ENCODE measurements around the gene IGSF8. TPM values are rescaled to one million over a fixed set of nuclear protein-coding genes. Genes with fewer than 3 reads are reported as not detected.
"Not testable (repeated sequence)": the region's sequence is repeated elsewhere in the genome, so short reads cannot be mapped to it uniquely, and the experiment has no call there.

Gene IGSF8
- total RNA-seq, 1 experiment from 2014 or later: 15.8 TPM

DNA sequence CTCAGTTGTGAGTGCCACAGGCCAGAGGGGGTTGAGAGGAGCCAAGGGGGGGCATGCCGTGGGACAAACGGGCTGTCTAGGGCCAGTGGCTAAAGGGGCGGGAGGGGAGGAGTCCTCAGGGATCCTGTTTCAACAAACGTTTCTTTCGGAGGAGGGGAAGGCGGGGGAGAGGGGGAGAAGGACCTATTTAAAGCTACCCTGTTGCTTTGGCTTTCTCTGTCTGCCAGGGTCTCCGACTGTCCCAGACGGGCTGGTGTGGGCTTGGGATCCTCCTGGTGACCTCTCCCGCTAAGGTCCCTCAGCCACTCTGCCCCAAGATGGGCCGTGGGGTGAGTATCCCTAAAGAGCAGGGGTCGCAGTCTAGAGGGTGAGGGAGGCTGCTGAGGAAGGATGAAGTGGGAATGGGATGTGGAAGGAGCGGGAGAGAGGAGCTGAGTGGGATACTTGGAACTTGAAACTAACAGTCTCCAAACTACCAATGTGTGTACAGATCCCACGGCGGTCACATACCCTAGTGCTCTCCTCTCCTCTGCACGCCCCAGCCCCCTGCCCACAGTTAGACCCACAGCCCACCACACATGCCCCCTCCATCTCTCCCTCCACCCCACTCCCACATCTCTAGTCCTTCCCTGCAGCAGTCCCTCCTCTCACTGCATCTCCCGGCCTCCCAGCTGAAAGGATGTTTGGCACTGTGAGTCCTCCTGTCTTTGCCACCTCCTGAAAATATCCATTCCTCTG lies 17.3 kb upstream of the IGSF8 start, which contains the start of gene ATP1A2:
TSS of gene ATP1A2 (plus strand) at position 215 of the 738 bp plus-strand sequence. CDS start at position 318, 103 bp downstream.
- no peaks in the 10 kb centered on the region for H4K20me1 ChIP-seq (ENCODE audit: insufficient read depth, low read depth, low read length)
- H3K36me3 ChIP-seq (ENCODE audit: insufficient read depth, low read length): no peaks in the 10 kb centered on the region
- H3K9me3 ChIP-seq (ENCODE audit: low read length): no peaks in the 10 kb centered on the region
- H3K27me3 ChIP-seq (ENCODE audit: low read length): no peaks in the 10 kb centered on the region
- H3K9me2 ChIP-seq (replicated peaks; ENCODE audit: insufficient read depth, low read length): no peaks in the 10 kb centered on the region
- H3K4me1 ChIP-seq (ENCODE audit: low read length): no peaks in the 10 kb centered on the region
- no peak within 1 kb of the TSS for H3K4me2 ChIP-seq (ENCODE audit: low read depth, low read length, poor library complexity, severe bottlenecking)
- no peaks in the 10 kb centered on the region for H3K79me2 ChIP-seq (ENCODE audit: low read length)
- H3K27ac ChIP-seq (ENCODE audit: low read length): no peak within 1 kb of the TSS
- H2AFZ ChIP-seq (ENCODE audit: low read length): no peak within 1 kb of the TSS
- no peak for DNase-seq
- no peak within 1 kb of the TSS for H3K4me3 ChIP-seq (ENCODE audit: low read length)
- H3K9ac ChIP-seq (ENCODE audit: low read length): no peak within 1 kb of the TSS

DNA sequence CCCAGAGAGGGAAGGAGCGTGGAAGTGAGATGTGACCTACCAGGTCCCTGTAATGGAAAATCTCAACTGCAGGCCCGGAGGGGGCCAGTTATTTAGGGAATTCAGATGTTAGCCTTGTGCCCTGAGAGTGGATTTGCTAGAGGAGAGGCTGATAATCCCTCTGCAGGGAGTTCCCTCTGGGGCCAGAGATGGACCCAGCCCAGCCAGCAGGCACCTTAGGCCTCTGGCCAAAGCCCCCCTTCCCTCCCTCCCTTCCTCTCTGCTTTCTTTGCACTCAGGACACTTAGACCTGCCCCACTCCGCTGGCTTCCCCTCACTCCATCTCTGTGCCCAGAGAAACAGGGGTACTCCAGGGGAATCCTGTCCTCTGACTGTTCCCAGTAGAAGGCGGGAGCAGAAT lies 15.7 kb upstream of the IGSF8 start:
- Histone ChIP-seq H3K27ac (ENCODE audit: low read length) (no peak overlapping the region), H3K4me3 (ENCODE audit: low read length) (no peak overlapping the region), H3K9me3 (ENCODE audit: low read length) (no peaks in the 10 kb centered on the region), H3K9me2 (replicated peaks; ENCODE audit: insufficient read depth, low read length) (no peaks in the 10 kb centered on the region), H3K27me3 (ENCODE audit: low read length) (no peaks in the 10 kb centered on the region), H3K4me2 (ENCODE audit: low read depth, low read length, poor library complexity, severe bottlenecking) (no peak overlapping the region), H3K79me2 (ENCODE audit: low read length) (no peaks in the 10 kb centered on the region), H2AFZ (ENCODE audit: low read length) (no peak overlapping the region), H3K36me3 (ENCODE audit: insufficient read depth, low read length) (no peaks in the 10 kb centered on the region), H3K4me1 (ENCODE audit: low read length) (no peaks in the 10 kb centered on the region), H3K9ac (ENCODE audit: low read length) (no peak overlapping the region), H4K20me1 (ENCODE audit: insufficient read depth, low read depth, low read length) (no peaks in the 10 kb centered on the region)
- no peak for DNase-seq

GRCh38 chr1:160113407-160113806 lies 15.0 kb upstream of the IGSF8 start:
- no peaks in the 10 kb centered on the region for H3K36me3 ChIP-seq (ENCODE audit: insufficient read depth, low read length)
- DNase-seq: no peak
- no peaks in the 10 kb centered on the region for H3K9me3 ChIP-seq (ENCODE audit: low read length)
- H3K4me1 ChIP-seq (ENCODE audit: low read length): no peaks in the 10 kb centered on the region
- no peaks in the 10 kb centered on the region for H3K27me3 ChIP-seq (ENCODE audit: low read length)
- H3K4me2 ChIP-seq (ENCODE audit: low read depth, low read length, poor library complexity, severe bottlenecking): no peak overlapping the region
- no peak overlapping the region for H3K4me3 ChIP-seq (ENCODE audit: low read length)
- H4K20me1 ChIP-seq (ENCODE audit: insufficient read depth, low read depth, low read length): no peaks in the 10 kb centered on the region
- no peak overlapping the region for H2AFZ ChIP-seq (ENCODE audit: low read length)
- no peaks in the 10 kb centered on the region for H3K9me2 ChIP-seq (replicated peaks; ENCODE audit: insufficient read depth, low read length)
- no peak overlapping the region for H3K27ac ChIP-seq (ENCODE audit: low read length)
- H3K79me2 ChIP-seq (ENCODE audit: low read length): no peaks in the 10 kb centered on the region
- H3K9ac ChIP-seq (ENCODE audit: low read length): no peak overlapping the region

DNA sequence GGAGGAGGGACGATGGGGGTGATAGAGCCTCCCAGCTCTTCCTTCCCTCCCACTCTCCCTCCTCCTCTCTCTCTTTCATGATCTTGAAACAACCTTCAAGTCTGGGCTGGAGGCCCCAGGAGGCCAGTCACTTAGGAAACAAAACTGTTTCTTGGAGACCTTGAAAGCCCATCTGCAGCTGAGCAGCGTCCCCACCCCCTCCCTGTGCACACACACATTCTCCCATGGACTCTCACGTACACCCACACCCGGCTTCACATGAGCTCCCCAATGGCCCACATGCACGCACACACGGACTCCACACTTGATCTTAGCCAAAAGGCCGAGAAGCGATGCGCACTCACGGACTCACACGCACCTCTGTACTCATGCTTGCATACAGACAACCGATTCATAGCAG lies 13.9 kb upstream of the IGSF8 start:
- no peak overlapping the region for H3K4me3 ChIP-seq (ENCODE audit: low read length)

GRCh38 chr1:160111462-160111861 lies 13.0 kb upstream of the IGSF8 start:
- H3K4me3 ChIP-seq (ENCODE audit: low read length); H3K36me3 ChIP-seq (ENCODE audit: insufficient read depth, low read length); H3K9me2 ChIP-seq (replicated peaks; ENCODE audit: insufficient read depth, low read length); H3K4me2 ChIP-seq (ENCODE audit: low read depth, low read length, poor library complexity, severe bottlenecking); H2AFZ ChIP-seq (ENCODE audit: low read length); H3K79me2 ChIP-seq (ENCODE audit: low read length); H3K27me3 ChIP-seq (ENCODE audit: low read length); H3K27ac ChIP-seq (ENCODE audit: low read length); H3K9ac ChIP-seq (ENCODE audit: low read length); H3K4me1 ChIP-seq (ENCODE audit: low read length); H4K20me1 ChIP-seq (ENCODE audit: insufficient read depth, low read depth, low read length); DNase-seq; H3K9me3 ChIP-seq (ENCODE audit: low read length): not testable (repeated sequence)

More for the DNA sequence above, 13.9 kb upstream of the IGSF8 start:
- Histone ChIP-seq H2AFZ (ENCODE audit: low read length) (no peak overlapping the region), H3K4me1 (ENCODE audit: low read length) (no peaks in the 10 kb centered on the region), H3K79me2 (ENCODE audit: low read length) (no peaks in the 10 kb centered on the region), H3K27ac (ENCODE audit: low read length) (no peak overlapping the region), H3K4me2 (ENCODE audit: low read depth, low read length, poor library complexity, severe bottlenecking) (no peak overlapping the region), H3K27me3 (ENCODE audit: low read length) (no peaks in the 10 kb centered on the region), H3K9ac (ENCODE audit: low read length) (no peak overlapping the region), H3K36me3 (ENCODE audit: insufficient read depth, low read length) (no peaks in the 10 kb centered on the region), H3K9me3 (ENCODE audit: low read length) (no peaks in the 10 kb centered on the region), H3K9me2 (replicated peaks; ENCODE audit: insufficient read depth, low read length) (no peaks in the 10 kb centered on the region), H4K20me1 (ENCODE audit: insufficient read depth, low read depth, low read length) (no peaks in the 10 kb centered on the region)
- DNase-seq: no peak

- Histone ChIP-seq H3K4me2 (ENCODE audit: low read depth, low read length, poor library complexity, severe bottlenecking) (no peak overlapping the region), H3K9me3 (ENCODE audit: low read length) (no peaks in the 10 kb centered on the region), H4K20me1 (ENCODE audit: insufficient read depth, low read depth, low read length) (no peaks in the 10 kb centered on the region), H3K79me2 (ENCODE audit: low read length) (no peaks in the 10 kb centered on the region), H3K9ac (ENCODE audit: low read length) (no peak overlapping the region), H3K36me3 (ENCODE audit: insufficient read depth, low read length) (no peaks in the 10 kb centered on the region), H2AFZ (ENCODE audit: low read length) (no peak overlapping the region), H3K9me2 (replicated peaks; ENCODE audit: insufficient read depth, low read length) (no peaks in the 10 kb centered on the region), H3K4me3 (ENCODE audit: low read length) (no peak overlapping the region), H3K27ac (ENCODE audit: low read length) (no peak overlapping the region), H3K27me3 (ENCODE audit: low read length) (no peaks in the 10 kb centered on the region), H3K4me1 (ENCODE audit: low read length) (no peaks in the 10 kb centered on the region)
- no peak for DNase-seq
These were observed 11.3 kb upstream of the IGSF8 start for GRCh38 chr1:160109686-160110085.

- H3K79me2 ChIP-seq (ENCODE audit: low read length): no peaks in the 10 kb centered on the region
- no peaks in the 10 kb centered on the region for H3K9me3 ChIP-seq (ENCODE audit: low read length)
- no peaks in the 10 kb centered on the region for H4K20me1 ChIP-seq (ENCODE audit: insufficient read depth, low read depth, low read length)
- H3K4me3 ChIP-seq (ENCODE audit: low read length): no peak overlapping the region
- H3K4me1 ChIP-seq (ENCODE audit: low read length): no peaks in the 10 kb centered on the region
- no peak overlapping the region for H3K9ac ChIP-seq (ENCODE audit: low read length)
- DNase-seq: peak; percentile 80
- H3K27me3 ChIP-seq (ENCODE audit: low read length): no peaks in the 10 kb centered on the region
- no peak overlapping the region for H3K4me2 ChIP-seq (ENCODE audit: low read depth, low read length, poor library complexity, severe bottlenecking)
- no peaks in the 10 kb centered on the region for H3K9me2 ChIP-seq (replicated peaks; ENCODE audit: insufficient read depth, low read length)
- H2AFZ ChIP-seq (ENCODE audit: low read length): no peak overlapping the region; the same call in 1 of the 2 replicates
- no peaks in the 10 kb centered on the region for H3K36me3 ChIP-seq (ENCODE audit: insufficient read depth, low read length)
- H3K27ac ChIP-seq (ENCODE audit: low read length): no peak overlapping the region
These were observed 10.7 kb upstream of the IGSF8 start for GRCh38 chr1:160108888-160109662.

DNA sequence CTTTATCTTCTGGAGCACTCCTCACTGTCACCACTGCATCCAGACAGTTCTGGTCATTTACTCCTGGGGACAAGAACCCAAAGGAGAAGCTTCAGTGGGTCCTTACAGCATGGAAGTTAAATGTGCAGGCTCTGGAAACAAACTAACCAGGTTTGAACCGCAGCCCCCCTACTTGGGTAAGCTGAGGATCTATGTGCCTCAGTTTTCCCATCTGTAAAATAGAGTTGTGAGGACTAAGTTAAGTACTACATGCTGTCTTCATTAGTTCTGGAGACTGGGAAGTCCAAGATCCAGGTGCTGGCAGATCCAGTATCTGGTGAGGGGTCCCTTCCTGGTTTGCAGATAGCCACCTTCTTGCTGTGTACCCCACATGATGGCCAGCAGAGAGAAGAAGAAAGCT lies 9.1 kb upstream of the IGSF8 start:
- no peaks in the 10 kb centered on the region for H3K4me1 ChIP-seq (ENCODE audit: low read length)
- H3K4me3 ChIP-seq (ENCODE audit: low read length): no peak overlapping the region

More for the DNA sequence above, 9.1 kb upstream of the IGSF8 start:
- Histone ChIP-seq H3K36me3 (ENCODE audit: insufficient read depth, low read length) (no peaks in the 10 kb centered on the region), H3K27me3 (ENCODE audit: low read length) (no peaks in the 10 kb centered on the region), H4K20me1 (ENCODE audit: insufficient read depth, low read depth, low read length) (no peaks in the 10 kb centered on the region), H3K9me3 (ENCODE audit: low read length) (no peaks in the 10 kb centered on the region), H2AFZ (ENCODE audit: low read length) (no peak overlapping the region), H3K79me2 (ENCODE audit: low read length) (no peaks in the 10 kb centered on the region), H3K9me2 (replicated peaks; ENCODE audit: insufficient read depth, low read length) (no peaks in the 10 kb centered on the region), H3K4me2 (ENCODE audit: low read depth, low read length, poor library complexity, severe bottlenecking) (no peak overlapping the region), H3K9ac (ENCODE audit: low read length) (no peak overlapping the region), H3K27ac (ENCODE audit: low read length) (no peak overlapping the region)
- DNase-seq: no peak
